ENCODE results near the gene BCAS3. TPM values are rescaled to one million over a fixed set of nuclear protein-coding genes. Genes with fewer than 3 reads are reported as not detected.

Gene BCAS3
- total and polyA plus RNA-seq, 9 donors = 9.4 to 37.0 (median 21.6) TPM

DNA sequence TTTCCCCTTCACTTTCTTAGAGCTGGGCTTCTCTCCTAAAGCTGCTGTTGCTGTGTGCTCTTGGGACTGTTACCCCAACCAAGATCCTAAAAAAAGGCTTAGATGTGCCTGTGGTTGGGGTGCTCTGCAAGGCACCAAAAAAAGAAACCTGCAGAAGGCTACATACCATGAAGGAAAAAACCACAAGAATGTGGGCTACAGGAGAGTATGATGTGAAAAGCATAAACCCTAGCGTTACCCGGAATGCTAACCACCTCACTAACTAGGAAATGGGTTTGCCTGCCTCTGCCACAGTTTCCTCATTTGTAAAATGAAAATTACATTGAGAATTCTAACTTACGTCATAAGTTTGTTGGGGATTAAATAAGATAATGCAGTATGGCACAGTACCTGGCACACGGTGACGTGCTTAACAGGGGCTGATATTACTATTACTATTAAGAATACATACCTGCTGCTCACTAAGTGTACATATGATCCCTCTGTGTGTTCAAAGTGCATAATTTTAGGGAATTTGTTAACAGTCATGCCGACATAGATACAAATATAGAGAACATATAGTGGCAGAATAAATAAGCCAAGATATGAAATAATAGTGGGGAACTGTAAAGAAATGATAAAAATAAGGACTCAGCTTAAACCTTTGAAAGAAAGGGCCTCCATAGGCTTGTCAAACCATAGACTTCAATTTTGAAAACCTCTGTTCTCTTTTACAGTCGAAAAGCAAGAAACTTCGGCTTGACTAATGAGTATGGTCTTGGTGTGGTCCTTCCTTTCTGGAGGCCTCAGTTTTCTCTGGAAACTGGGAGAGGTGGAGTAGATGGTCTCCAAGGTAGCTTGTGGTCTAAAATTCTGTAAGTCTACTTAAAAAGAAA, 544.2 kb downstream of the BCAS3 start:
- H3K9me3 ChIP-seq = no peaks in the 10 kb centered on the region
- no peaks in the 10 kb centered on the region for H3K4me1 ChIP-seq (ENCODE audit: insufficient read depth)
- H3K27ac ChIP-seq = no peak overlapping the region
- TF ChIP-seq CTCF (IDR thresholded peaks at IDR 0.05) (no peak), POLR2A (IDR thresholded peaks at IDR 0.05) (no peak), EP300 (IDR thresholded peaks at IDR 0.05) (no peak)
- no peak for DNase-seq
- intact Hi-C loops (cut with DNase I) = no loop called here
- H3K27me3 ChIP-seq = no peaks in the 10 kb centered on the region
- no peaks in the 10 kb centered on the region for H3K36me3 ChIP-seq
- no peak overlapping the region for H3K4me3 ChIP-seq
- WGBS, 3 donors = 95 to 96% (median 96%) methylated on average over 8 of the region's 8 CpGs

GRCh38 chr17:61223725-61224124, 546.1 kb downstream of the BCAS3 start:
- 90 to 100% (median 98%) methylated on average over 1 of the region's 1 CpG for WGBS, 3 donors
- TF ChIP-seq POLR2A (IDR thresholded peaks at IDR 0.05) (no peak), EP300 (IDR thresholded peaks at IDR 0.05) (no peak)
- intact Hi-C loops (cut with DNase I) = no loop called here

GRCh38 chr17:61225178-61225882, 547.7 kb downstream of the BCAS3 start:
- Histone ChIP-seq H3K27me3 (no peaks in the 10 kb centered on the region), H3K36me3 (no peaks in the 10 kb centered on the region), H3K4me3 (no peak overlapping the region), H3K9me3 (no peaks in the 10 kb centered on the region), H3K27ac (no peak overlapping the region), H3K4me1 (ENCODE audit: insufficient read depth) (no peaks in the 10 kb centered on the region)
- intact Hi-C loops (cut with DNase I) = no loop called here
- no peak for DNase-seq
- WGBS, 3 donors = 82 to 91% (median 85%) methylated on average over 5 of the region's 5 CpGs
- TF ChIP-seq EP300 (IDR thresholded peaks at IDR 0.05) (no peak), CTCF (IDR thresholded peaks at IDR 0.05) (no peak), POLR2A (IDR thresholded peaks at IDR 0.05) (no peak)

More at GRCh38 chr17:61223725-61224124, 546.1 kb downstream of the BCAS3 start:
- Histone ChIP-seq H3K36me3 (no peaks in the 10 kb centered on the region), H3K9me3 (no peaks in the 10 kb centered on the region), H3K4me1 (ENCODE audit: insufficient read depth) (no peaks in the 10 kb centered on the region), H3K4me3 (no peak overlapping the region), H3K27me3 (no peaks in the 10 kb centered on the region), H3K27ac (no peak overlapping the region)
- DNase-seq = no peak

GRCh38 chr17:61227866-61228265, 550.2 kb downstream of the BCAS3 start:
- H3K4me3 ChIP-seq = no peak overlapping the region
- DNase-seq = no peak
- H3K36me3 ChIP-seq = no peaks in the 10 kb centered on the region
- intact Hi-C loops (cut with DNase I) = no loop called here
- no peak for TF ChIP-seq EP300 (IDR thresholded peaks at IDR 0.05)
- H3K4me1 ChIP-seq (ENCODE audit: insufficient read depth) = no peaks in the 10 kb centered on the region
- no peaks in the 10 kb centered on the region for H3K27me3 ChIP-seq
- H3K27ac ChIP-seq = no peak overlapping the region
- no peaks in the 10 kb centered on the region for H3K9me3 ChIP-seq

DNA sequence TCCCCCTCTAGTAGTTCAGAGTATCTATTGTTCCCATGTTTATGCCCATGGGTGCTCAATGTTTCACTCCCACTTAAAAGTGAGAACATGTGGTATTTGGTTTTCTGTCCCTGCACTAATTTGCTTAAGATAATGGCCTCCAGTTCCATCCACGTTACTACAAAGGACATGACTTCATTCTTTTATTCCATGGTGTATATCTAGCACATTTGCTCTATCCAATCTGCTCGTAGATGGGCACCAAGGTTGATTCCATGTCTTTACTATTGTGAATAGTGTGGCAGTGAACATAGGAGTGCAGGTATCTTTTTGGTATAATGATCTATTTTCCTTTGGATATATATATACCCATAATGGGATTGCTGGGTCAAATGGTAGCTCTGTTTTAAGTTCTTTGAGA, 552.8 kb downstream of the BCAS3 start:
- no peak overlapping the region for H3K27ac ChIP-seq
- WGBS, 3 donors = 92 to 96% (median 94%) methylated on average over 2 of the region's 2 CpGs
- DNase-seq = no peak
- intact Hi-C loops (cut with DNase I) = no loop called here
- TF ChIP-seq POLR2A (IDR thresholded peaks at IDR 0.05) (no peak), EP300 (IDR thresholded peaks at IDR 0.05) (no peak), CTCF (IDR thresholded peaks at IDR 0.05) (no peak)
- H3K4me1 ChIP-seq (ENCODE audit: insufficient read depth) = no peaks in the 10 kb centered on the region
- H3K27me3 ChIP-seq = no peaks in the 10 kb centered on the region
- no peaks in the 10 kb centered on the region for H3K9me3 ChIP-seq
- H3K36me3 ChIP-seq = no peaks in the 10 kb centered on the region
- no peak overlapping the region for H3K4me3 ChIP-seq

All from ovary (tissue), 9 donors.